Suprapubic skin (tissue), 4 donors: ENCODE data around the gene LIN37.

Source experiments
- EP300 ChIP-seq: sonication (generic); formaldehyde crosslinking; IDR thresholded peaks from one replicate; pipeline ENCODE4 v1.6.1; 2017; ENCODE audit warnings: antibody characterized with exemption
- POLR2A ChIP-seq, 2 donors: fragments of 450-650 bp; IDR thresholded peaks; one replicate each; pipeline ENCODE4 v1.6.1; 2017; ENCODE audit warnings: antibody characterized with exemption in 2 of 2, mild to moderate bottlenecking in 2 of 2, moderate library complexity in 2 of 2
- POLR2AphosphoS5 ChIP-seq, 3 donors: sonication (generic); formaldehyde crosslinking; IDR thresholded peaks; one replicate each; pipeline ENCODE4 v1.6.1; 2017; ENCODE audit warnings: antibody characterized with exemption in 3 of 3
- TF ChIP-seq, protein P1 (sequence below), 2 donors: fragments of 200-600 bp in 1 of 2; fragments of 450-650 bp in 1 of 2; sonication (generic) in 1 of 2; IDR thresholded peaks; one replicate each; pipeline ENCODE4 v1.5.1; 2016 to 2019; ENCODE audit warnings: antibody characterized with exemption in 2 of 2, mild to moderate bottlenecking in 1 of 2, moderate library complexity in 1 of 2

DNA sequence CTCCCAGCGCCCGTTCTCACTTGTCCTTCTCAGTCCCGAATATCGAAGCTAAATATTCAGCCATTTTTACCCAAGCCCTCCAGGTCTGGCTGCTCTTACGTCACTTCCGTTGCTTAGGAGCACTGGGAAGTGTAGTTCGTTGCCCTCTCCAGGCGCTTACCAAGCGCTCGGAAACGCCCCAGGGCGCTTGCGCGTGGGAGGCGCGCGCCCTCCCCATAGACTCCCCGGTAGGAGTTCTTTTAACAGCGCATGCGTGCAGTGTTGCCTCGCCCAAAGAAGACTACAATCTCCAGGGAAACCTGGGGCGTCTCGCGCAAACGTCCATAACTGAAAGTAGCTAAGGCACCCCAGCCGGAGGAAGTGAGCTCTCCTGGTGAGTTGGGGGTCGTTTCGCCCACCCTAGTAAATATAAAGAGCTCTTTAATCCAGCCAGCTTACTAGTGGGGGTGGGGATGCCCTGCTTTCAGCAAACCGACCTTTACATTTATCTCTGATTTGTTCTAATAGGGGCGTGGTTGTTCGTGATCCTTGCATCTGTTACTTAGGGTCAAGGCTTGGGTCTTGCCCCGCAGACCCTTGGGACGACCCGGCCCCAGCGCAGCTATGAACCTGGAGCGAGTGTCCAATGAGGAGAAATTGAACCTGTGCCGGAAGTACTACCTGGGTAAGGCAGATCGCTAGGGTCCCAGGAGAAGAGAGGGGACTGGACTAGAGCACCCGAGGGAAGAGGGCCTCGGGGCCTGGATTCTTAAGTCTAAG, 2.9 kb upstream of the LIN37 start, which contains the start of the genes PSENEN and U2AF1L4:
- TF ChIP-seq, protein P1, sequence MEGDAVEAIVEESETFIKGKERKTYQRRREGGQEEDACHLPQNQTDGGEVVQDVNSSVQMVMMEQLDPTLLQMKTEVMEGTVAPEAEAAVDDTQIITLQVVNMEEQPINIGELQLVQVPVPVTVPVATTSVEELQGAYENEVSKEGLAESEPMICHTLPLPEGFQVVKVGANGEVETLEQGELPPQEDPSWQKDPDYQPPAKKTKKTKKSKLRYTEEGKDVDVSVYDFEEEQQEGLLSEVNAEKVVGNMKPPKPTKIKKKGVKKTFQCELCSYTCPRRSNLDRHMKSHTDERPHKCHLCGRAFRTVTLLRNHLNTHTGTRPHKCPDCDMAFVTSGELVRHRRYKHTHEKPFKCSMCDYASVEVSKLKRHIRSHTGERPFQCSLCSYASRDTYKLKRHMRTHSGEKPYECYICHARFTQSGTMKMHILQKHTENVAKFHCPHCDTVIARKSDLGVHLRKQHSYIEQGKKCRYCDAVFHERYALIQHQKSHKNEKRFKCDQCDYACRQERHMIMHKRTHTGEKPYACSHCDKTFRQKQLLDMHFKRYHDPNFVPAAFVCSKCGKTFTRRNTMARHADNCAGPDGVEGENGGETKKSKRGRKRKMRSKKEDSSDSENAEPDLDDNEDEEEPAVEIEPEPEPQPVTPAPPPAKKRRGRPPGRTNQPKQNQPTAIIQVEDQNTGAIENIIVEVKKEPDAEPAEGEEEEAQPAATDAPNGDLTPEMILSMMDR (IDR thresholded peaks at IDR 0.05): no peak
- TF ChIP-seq EP300 (no peak), POLR2A (IDR thresholded peaks at IDR 0.05) (peak in 1 of 2 donors; percentile 22), POLR2AphosphoS5 (IDR thresholded peaks at IDR 0.05) (peak in 1 of 3 donors; percentile 40)
